ENCODE results near the gene DVL2. TPM values are rescaled to one million over a fixed set of nuclear protein-coding genes. Genes with fewer than 3 reads are reported as not detected.

The DVL2 gene
- total and polyA plus RNA-seq, 4 donors, result 22.2 to 57.5 (median 35.2) TPM

DNA sequence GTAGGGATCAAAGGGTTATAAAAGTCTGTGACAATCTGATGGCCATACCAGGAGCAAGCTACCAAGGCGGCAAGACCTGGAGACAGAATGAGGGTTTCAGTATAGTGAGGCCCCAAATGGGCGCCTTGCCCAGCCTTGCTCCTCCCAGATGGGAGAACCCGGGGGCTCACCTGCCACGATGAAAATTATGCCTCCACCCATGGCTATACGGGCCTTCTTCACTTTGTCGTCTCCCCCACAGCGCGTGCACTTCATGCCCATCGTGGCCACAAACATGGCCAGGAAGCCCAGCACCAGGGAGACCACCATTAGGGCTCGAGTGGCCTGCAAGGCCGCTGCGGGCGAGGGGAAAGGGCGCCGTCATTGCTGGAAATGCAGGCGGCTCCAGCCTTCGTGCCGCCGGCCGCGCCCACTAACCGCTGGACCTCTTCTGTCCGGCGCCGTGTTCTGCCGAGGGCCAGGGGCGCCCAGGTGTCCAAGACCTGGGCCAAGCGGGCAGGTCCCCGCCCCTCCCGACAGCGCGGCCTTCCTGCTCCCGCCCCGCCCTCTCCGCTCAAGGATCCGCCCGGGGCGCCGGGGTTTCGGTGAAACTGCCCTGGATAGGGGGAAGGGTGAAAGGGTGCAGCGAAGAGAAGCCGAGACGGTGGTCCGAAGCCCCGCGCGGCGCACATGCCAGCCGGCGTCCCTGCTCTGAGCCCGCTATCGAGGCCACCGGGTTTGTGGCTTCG, 26.5 kb upstream of the DVL2 start:
- Histone ChIP-seq H3K27me3 (ENCODE audit: control insufficient read depth in 3 of 3, insufficient read depth in 3 of 3, low read length in 2 of 3) (peaks cover 0 to 23% (median 18%) of the 10 kb centered on the region in 3 donors), H3K4me1 (ENCODE audit: control insufficient read depth in 5 of 5, insufficient read depth in 5 of 5, low read length in 5 of 5) (peaks cover 0 to 11% (median 0%) of the 10 kb centered on the region in 5 donors), H3K27ac (ENCODE audit: low read depth in 1 of 2, low read length in 1 of 2) (peak overlapping the region in 1 of 2 donors; percentile 90), H3K36me3 (ENCODE audit: control insufficient read depth in 4 of 4, insufficient read depth in 4 of 4, low read length in 4 of 4) (peaks cover 0 to 18% (median 7%) of the 10 kb centered on the region in 4 donors), H3K9ac (ENCODE audit: insufficient read depth in 1 of 2, low read length in 2 of 2) (peak overlapping the region in 1 of 2 donors; percentile 31), H3K9me3 (ENCODE audit: control insufficient read depth in 4 of 4, insufficient read depth in 3 of 4, low read length in 3 of 4) (no peaks in the 10 kb centered on the region), H3K4me3 (peak overlapping the region; percentile 57)
- DNase-seq (peak; percentile 38 to 58 (median 47)), ATAC-seq (ENCODE audit: insufficient read depth, low FRiP score) (peak; percentile 63)
- TF ChIP-seq, protein P1, sequence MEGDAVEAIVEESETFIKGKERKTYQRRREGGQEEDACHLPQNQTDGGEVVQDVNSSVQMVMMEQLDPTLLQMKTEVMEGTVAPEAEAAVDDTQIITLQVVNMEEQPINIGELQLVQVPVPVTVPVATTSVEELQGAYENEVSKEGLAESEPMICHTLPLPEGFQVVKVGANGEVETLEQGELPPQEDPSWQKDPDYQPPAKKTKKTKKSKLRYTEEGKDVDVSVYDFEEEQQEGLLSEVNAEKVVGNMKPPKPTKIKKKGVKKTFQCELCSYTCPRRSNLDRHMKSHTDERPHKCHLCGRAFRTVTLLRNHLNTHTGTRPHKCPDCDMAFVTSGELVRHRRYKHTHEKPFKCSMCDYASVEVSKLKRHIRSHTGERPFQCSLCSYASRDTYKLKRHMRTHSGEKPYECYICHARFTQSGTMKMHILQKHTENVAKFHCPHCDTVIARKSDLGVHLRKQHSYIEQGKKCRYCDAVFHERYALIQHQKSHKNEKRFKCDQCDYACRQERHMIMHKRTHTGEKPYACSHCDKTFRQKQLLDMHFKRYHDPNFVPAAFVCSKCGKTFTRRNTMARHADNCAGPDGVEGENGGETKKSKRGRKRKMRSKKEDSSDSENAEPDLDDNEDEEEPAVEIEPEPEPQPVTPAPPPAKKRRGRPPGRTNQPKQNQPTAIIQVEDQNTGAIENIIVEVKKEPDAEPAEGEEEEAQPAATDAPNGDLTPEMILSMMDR (IDR thresholded peaks at IDR 0.05; ENCODE audit: control extremely low read depth, extremely low read depth), result no peak
- WGBS, 2 donors, result 7 to 13% methylated on average over 30 to 54 of the region's 54 CpGs

DNA sequence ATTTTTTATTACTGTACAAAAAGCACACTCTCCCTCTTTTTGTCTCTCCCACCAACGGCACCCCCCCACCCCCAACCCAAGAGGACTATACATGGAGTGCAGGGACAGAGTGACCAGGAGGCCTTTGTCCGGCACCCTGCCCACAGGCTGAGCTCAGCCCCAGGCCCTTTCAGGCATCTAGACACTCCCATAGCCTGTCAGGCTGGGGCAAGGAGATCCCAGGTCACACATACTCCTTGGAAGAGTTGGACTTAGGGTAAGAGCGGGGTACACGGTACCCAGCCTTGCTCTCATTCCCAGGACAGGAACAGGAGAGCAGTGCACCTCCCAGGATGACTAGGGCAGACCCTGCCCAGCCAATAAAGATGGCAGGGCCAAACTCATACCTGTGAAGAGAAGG, 25.8 kb upstream of the DVL2 start:
- peaks cover 0 to 11% (median 0%) of the 10 kb centered on the region in 5 donors for H3K4me1 ChIP-seq (ENCODE audit: control insufficient read depth in 5 of 5, insufficient read depth in 5 of 5, low read length in 5 of 5)
- H3K36me3 ChIP-seq (ENCODE audit: control insufficient read depth in 4 of 4, insufficient read depth in 4 of 4, low read length in 4 of 4), result peaks cover 0 to 18% (median 7%) of the 10 kb centered on the region in 4 donors
- WGBS, 2 donors, result 69 to 82% methylated on average over 4 of the region's 4 CpGs
- no peak for DNase-seq
- ATAC-seq (ENCODE audit: insufficient read depth, low FRiP score), result no peak
- peak overlapping the region in 1 of 2 donors; percentile 31 for H3K9ac ChIP-seq (ENCODE audit: insufficient read depth in 1 of 2, low read length in 2 of 2)
- peaks cover 0 to 23% (median 18%) of the 10 kb centered on the region in 3 donors for H3K27me3 ChIP-seq (ENCODE audit: control insufficient read depth in 3 of 3, insufficient read depth in 3 of 3, low read length in 2 of 3)
- H3K9me3 ChIP-seq (ENCODE audit: control insufficient read depth in 4 of 4, insufficient read depth in 3 of 4, low read length in 3 of 4), result no peaks in the 10 kb centered on the region
- H3K4me3 ChIP-seq, result no peak overlapping the region
- TF ChIP-seq, protein P1 (IDR thresholded peaks at IDR 0.05; ENCODE audit: control extremely low read depth, extremely low read depth), result no peak
- H3K27ac ChIP-seq (ENCODE audit: low read depth in 1 of 2, low read length in 1 of 2), result peak overlapping the region in 1 of 2 donors; percentile 79

DNA sequence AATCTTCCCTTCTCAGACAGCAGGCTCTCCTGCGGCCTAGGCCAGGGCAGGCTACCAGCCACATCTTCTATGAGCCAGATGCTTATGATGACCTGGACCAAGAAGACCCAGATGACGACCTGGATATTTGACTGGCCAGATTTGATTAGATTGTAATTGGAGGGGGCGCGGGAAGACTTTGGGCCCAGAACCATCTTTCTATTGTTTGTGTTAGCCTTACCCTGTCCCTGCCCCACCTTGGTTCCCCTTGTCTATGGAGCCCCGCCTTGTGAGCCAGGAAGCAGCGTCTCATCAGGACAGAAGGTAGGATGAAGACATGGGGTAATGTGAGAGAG, 25.2 kb upstream of the DVL2 start:
- Histone ChIP-seq H3K9ac (ENCODE audit: insufficient read depth in 1 of 2, low read length in 2 of 2) (no peak overlapping the region), H3K4me1 (ENCODE audit: control insufficient read depth in 5 of 5, insufficient read depth in 5 of 5, low read length in 5 of 5) (peaks cover 0 to 11% (median 0%) of the 10 kb centered on the region in 5 donors), H3K27me3 (ENCODE audit: control insufficient read depth in 3 of 3, insufficient read depth in 3 of 3, low read length in 2 of 3) (peaks cover 0 to 22% (median 18%) of the 10 kb centered on the region in 3 donors), H3K4me3 (no peak overlapping the region), H3K36me3 (ENCODE audit: control insufficient read depth in 4 of 4, insufficient read depth in 4 of 4, low read length in 4 of 4) (peaks cover 0 to 23% (median 9%) of the 10 kb centered on the region in 4 donors), H3K9me3 (ENCODE audit: control insufficient read depth in 4 of 4, insufficient read depth in 3 of 4, low read length in 3 of 4) (no peaks in the 10 kb centered on the region), H3K27ac (ENCODE audit: low read depth in 1 of 2, low read length in 1 of 2) (peak overlapping the region in 1 of 2 donors; percentile 23)
- WGBS, 2 donors, result 92 to 94% methylated on average over 6 of the region's 6 CpGs
- ATAC-seq (ENCODE audit: insufficient read depth, low FRiP score), result no peak
- DNase-seq, result no peak
- TF ChIP-seq, protein P1 (IDR thresholded peaks at IDR 0.05; ENCODE audit: control extremely low read depth, extremely low read depth), result no peak

All from lung (tissue), 12 donors.